Muscle of arm (tissue), 12 donors: ENCODE data around the gene TMEM9. TPM values are rescaled to one million over a fixed set of nuclear protein-coding genes. Genes with fewer than 3 reads are reported as not detected.
A peak's percentile ranks its signal among the peaks of the same experiment; 100 is the strongest.
"Not testable (repeated sequence)": the region's sequence is repeated elsewhere in the genome, so short reads cannot be mapped to it uniquely, and the experiment has no call there.

Experiments used
- DNase-seq: peaks from one replicate; pipeline ENCODE4 v3.0.0-alpha.2; 2013
- polyA plus RNA-seq, 12 donors: library from polyadenylated mRNA; unstranded; fragments of 120-200 nt; gene quantifications; one replicate each; pipeline ENCODE4 v1.2.1, GENCODE V29; 2013; ENCODE audit not compliant: insufficient read length in 12 of 12

Gene TMEM9
- polyA plus RNA-seq, 12 donors = 43.1 to 101 (median 54.1) TPM; not detected in 1

- no peak for DNase-seq
Observed at GRCh38 chr1:201180141-201180540, 25.9 kb upstream of the TMEM9 start.

- DNase-seq = no peak
Observed at GRCh38 chr1:201178718-201179117, 24.4 kb upstream of the TMEM9 start.

GRCh38 chr1:201176940-201177339 lies 22.7 kb upstream of the TMEM9 start:
- DNase-seq = no peak

GRCh38 chr1:201175820-201176500 lies 21.7 kb upstream of the TMEM9 start:
- DNase-seq = no peak

- no peak for DNase-seq
Observed at GRCh38 chr1:201173736-201174135, 19.5 kb upstream of the TMEM9 start.

GRCh38 chr1:201172999-201173610 lies 18.8 kb upstream of the TMEM9 start:
- DNase-seq = no peak

GRCh38 chr1:201172326-201172725 lies 18.1 kb upstream of the TMEM9 start:
- DNase-seq = no peak

GRCh38 chr1:201171063-201172036 lies 17.1 kb upstream of the TMEM9 start:
- DNase-seq = no peak

- peak; percentile 93 for DNase-seq
Observed at GRCh38 chr1:201170533-201171062, 16.3 kb upstream of the TMEM9 start.

GRCh38 chr1:201169971-201170532 lies 15.8 kb upstream of the TMEM9 start:
- no peak for DNase-seq

GRCh38 chr1:201169203-201169602 lies 14.9 kb upstream of the TMEM9 start:
- no peak for DNase-seq

- no peak for DNase-seq
Observed at GRCh38 chr1:201167041-201167991, 13.0 kb upstream of the TMEM9 start.

- DNase-seq = no peak
Observed at GRCh38 chr1:201164645-201165044, 10.4 kb upstream of the TMEM9 start.

- no peak for DNase-seq
Observed at GRCh38 chr1:201163707-201164106, 9.4 kb upstream of the TMEM9 start.

- DNase-seq = not testable (repeated sequence)
Observed at GRCh38 chr1:201163036-201163435, 8.8 kb upstream of the TMEM9 start.

- DNase-seq = no peak
Observed at GRCh38 chr1:201157949-201158348, 3.7 kb upstream of the TMEM9 start.

- DNase-seq = no peak
Observed at GRCh38 chr1:201156819-201157218, 2.5 kb upstream of the TMEM9 start.

- DNase-seq = no peak
Observed at GRCh38 chr1:201156346-201156745, 2.1 kb upstream of the TMEM9 start.

GRCh38 chr1:201155354-201155753 lies 1.1 kb upstream of the TMEM9 start:
- no peak for DNase-seq
